Measurements from ENCODE around the gene EIF2AK3. TPM values are rescaled to one million over a fixed set of nuclear protein-coding genes. Genes with fewer than 3 reads are reported as not detected.
"Not testable (repeated sequence)": the region's sequence is repeated elsewhere in the genome, so short reads cannot be mapped to it uniquely, and the experiment has no call there.

Gene EIF2AK3
- total RNA-seq, 1 experiment from 2014 or later, result 21.8 TPM

DNA sequence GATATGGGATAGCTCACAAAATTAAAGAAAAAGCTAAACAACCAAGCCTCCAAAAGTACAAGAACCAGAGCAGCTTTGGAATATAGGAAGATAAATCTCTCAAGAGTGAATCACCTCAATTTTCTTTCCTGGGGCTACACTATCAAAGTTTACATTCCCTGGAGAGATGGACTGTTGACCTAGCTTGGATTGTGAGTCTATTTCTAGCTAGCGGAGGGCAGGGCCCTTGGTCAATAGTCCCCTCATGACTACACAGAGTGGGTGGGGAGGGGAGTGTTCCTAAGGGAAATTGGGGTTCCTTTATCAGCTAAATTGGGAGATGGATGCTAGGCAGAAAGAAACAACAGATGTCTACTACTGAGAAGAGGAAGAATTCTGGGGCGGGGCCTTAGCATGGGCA is 29.9 kb upstream of the EIF2AK3 start:
- Mint-ChIP-seq H3K27ac (ENCODE audit: low read depth, unreplicated experiment) (peak overlapping the region; percentile 79), H3K27me3 (ENCODE audit: insufficient read depth, unreplicated experiment) (no peaks in the 10 kb centered on the region), H3K36me3 (ENCODE audit: insufficient read depth, unreplicated experiment) (no peaks in the 10 kb centered on the region), H3K4me3 (ENCODE audit: unreplicated experiment) (no peak overlapping the region), H3K9me3 (ENCODE audit: unreplicated experiment) (no peaks in the 10 kb centered on the region), H3K4me1 (ENCODE audit: insufficient read depth, unreplicated experiment) (peaks cover 21% of the 10 kb centered on the region)
- POLR2A ChIA-PET, result interaction anchor here (1.0 to 4.3 kb wide), 5 partner anchors 12 to 48 kb away, joined by 3 to 53 read pairs (median 8); partner anchors contain the start of gene EIF2AK3
- no TSS peak for BruUV-seq (replicated peaks)
- CTCF ChIA-PET, result interaction anchor here (0.7 to 6.4 kb wide), 9 partner anchors 8 to 66 kb away, joined by 3 to 54 read pairs (median 3); no protein-coding TSS in a partner anchor
- intact Hi-C loops (cut with micrococcal nuclease), result no loop called here
- DNase-seq (ENCODE audit: unreplicated experiment), result no peak
- TF ChIP-seq, protein P1, sequence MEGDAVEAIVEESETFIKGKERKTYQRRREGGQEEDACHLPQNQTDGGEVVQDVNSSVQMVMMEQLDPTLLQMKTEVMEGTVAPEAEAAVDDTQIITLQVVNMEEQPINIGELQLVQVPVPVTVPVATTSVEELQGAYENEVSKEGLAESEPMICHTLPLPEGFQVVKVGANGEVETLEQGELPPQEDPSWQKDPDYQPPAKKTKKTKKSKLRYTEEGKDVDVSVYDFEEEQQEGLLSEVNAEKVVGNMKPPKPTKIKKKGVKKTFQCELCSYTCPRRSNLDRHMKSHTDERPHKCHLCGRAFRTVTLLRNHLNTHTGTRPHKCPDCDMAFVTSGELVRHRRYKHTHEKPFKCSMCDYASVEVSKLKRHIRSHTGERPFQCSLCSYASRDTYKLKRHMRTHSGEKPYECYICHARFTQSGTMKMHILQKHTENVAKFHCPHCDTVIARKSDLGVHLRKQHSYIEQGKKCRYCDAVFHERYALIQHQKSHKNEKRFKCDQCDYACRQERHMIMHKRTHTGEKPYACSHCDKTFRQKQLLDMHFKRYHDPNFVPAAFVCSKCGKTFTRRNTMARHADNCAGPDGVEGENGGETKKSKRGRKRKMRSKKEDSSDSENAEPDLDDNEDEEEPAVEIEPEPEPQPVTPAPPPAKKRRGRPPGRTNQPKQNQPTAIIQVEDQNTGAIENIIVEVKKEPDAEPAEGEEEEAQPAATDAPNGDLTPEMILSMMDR (IDR thresholded peaks at IDR 0.05; ENCODE audit: unreplicated experiment), result no peak

GRCh38 chr2:88656690-88657089 is 29.4 kb upstream of the EIF2AK3 start:
- no peaks in the 10 kb centered on the region for H3K9me3 Mint-ChIP-seq (ENCODE audit: unreplicated experiment)
- no peak overlapping the region for H3K4me3 Mint-ChIP-seq (ENCODE audit: unreplicated experiment)
- no peaks in the 10 kb centered on the region for H3K36me3 Mint-ChIP-seq (ENCODE audit: insufficient read depth, unreplicated experiment)
- intact Hi-C loops (cut with micrococcal nuclease), result no loop called here
- no peak for DNase-seq (ENCODE audit: unreplicated experiment)
- BruUV-seq (replicated peaks), result no TSS peak
- ChIA-PET CTCF (interaction anchor here (0.7 to 6.4 kb wide), 7 partner anchors 12 to 65 kb away, joined by 3 to 54 read pairs (median 5); no protein-coding TSS in a partner anchor), POLR2A (interaction anchor here (1.0 to 4.3 kb wide), 4 partner anchors 16 to 48 kb away, joined by 3 to 53 read pairs (median 16); partner anchors contain the start of gene EIF2AK3)
- peaks cover 21% of the 10 kb centered on the region for H3K4me1 Mint-ChIP-seq (ENCODE audit: insufficient read depth, unreplicated experiment)
- H3K27ac Mint-ChIP-seq (ENCODE audit: low read depth, unreplicated experiment), result peak overlapping the region; percentile 79
- no peaks in the 10 kb centered on the region for H3K27me3 Mint-ChIP-seq (ENCODE audit: insufficient read depth, unreplicated experiment)
- TF ChIP-seq, protein P1 (IDR thresholded peaks at IDR 0.05; ENCODE audit: unreplicated experiment), result no peak

GRCh38 chr2:88654714-88655113 is 27.4 kb upstream of the EIF2AK3 start:
- no peaks in the 10 kb centered on the region for H3K27me3 Mint-ChIP-seq (ENCODE audit: insufficient read depth, unreplicated experiment)
- POLR2A ChIA-PET, result no interaction called here
- no TSS peak for BruUV-seq (replicated peaks)
- intact Hi-C loops (cut with micrococcal nuclease), result no loop called here
- CTCF ChIA-PET, result interaction anchor here (3.2 kb wide), 1 partner anchor 16 kb away, joined by 25 read pairs; no protein-coding TSS in a partner anchor
- TF ChIP-seq, protein P1 (IDR thresholded peaks at IDR 0.05; ENCODE audit: unreplicated experiment), result no peak
- no peak overlapping the region for H3K4me3 Mint-ChIP-seq (ENCODE audit: unreplicated experiment)
- H3K36me3 Mint-ChIP-seq (ENCODE audit: insufficient read depth, unreplicated experiment), result no peaks in the 10 kb centered on the region
- no peaks in the 10 kb centered on the region for H3K9me3 Mint-ChIP-seq (ENCODE audit: unreplicated experiment)
- no peak overlapping the region for H3K27ac Mint-ChIP-seq (ENCODE audit: low read depth, unreplicated experiment)
- no peak for DNase-seq (ENCODE audit: unreplicated experiment)
- peaks cover 20% of the 10 kb centered on the region for H3K4me1 Mint-ChIP-seq (ENCODE audit: insufficient read depth, unreplicated experiment)

DNA sequence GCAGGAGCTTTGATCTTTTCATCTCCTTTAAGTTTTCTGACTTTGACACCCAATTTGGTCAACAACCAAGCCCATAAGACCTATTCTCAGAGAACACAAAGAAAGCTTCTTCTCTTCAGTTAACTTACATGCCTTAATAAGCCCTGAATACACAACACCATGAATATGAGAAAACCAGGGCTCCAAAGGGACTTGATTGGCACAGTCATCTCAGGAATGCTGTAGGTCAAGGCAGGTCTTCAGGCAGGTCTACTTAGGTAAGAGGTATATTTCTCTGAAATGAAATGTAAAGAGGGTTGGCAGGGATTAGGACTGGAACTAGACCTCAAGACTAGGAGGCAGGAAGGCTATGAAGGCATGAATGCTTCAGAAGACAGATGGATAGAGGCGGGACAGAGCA is 24.4 kb upstream of the EIF2AK3 start:
- no peaks in the 10 kb centered on the region for H3K9me3 Mint-ChIP-seq (ENCODE audit: unreplicated experiment)
- TF ChIP-seq, protein P1 (IDR thresholded peaks at IDR 0.05; ENCODE audit: unreplicated experiment), result no peak
- no peak overlapping the region for H3K27ac Mint-ChIP-seq (ENCODE audit: low read depth, unreplicated experiment)
- CTCF ChIA-PET, result interaction anchor here (0.6 to 1.3 kb wide), 2 partner anchors 18 to 22 kb away, joined by 3 to 5 read pairs; no protein-coding TSS in a partner anchor
- H3K27me3 Mint-ChIP-seq (ENCODE audit: insufficient read depth, unreplicated experiment), result no peaks in the 10 kb centered on the region
- POLR2A ChIA-PET, result interaction anchor here (1.3 kb wide), 1 partner anchor 14 kb away, joined by 3 read pairs; no protein-coding TSS in a partner anchor
- DNase-seq (ENCODE audit: unreplicated experiment), result no peak
- no peaks in the 10 kb centered on the region for H3K4me1 Mint-ChIP-seq (ENCODE audit: insufficient read depth, unreplicated experiment)
- no peaks in the 10 kb centered on the region for H3K36me3 Mint-ChIP-seq (ENCODE audit: insufficient read depth, unreplicated experiment)
- no TSS peak for BruUV-seq (replicated peaks)
- no peak overlapping the region for H3K4me3 Mint-ChIP-seq (ENCODE audit: unreplicated experiment)
- intact Hi-C loops (cut with micrococcal nuclease), result no loop called here

- DNase-seq (ENCODE audit: unreplicated experiment); H3K9me3 Mint-ChIP-seq (ENCODE audit: unreplicated experiment); intact Hi-C loops (cut with micrococcal nuclease); BruUV-seq (replicated peaks); H3K27ac Mint-ChIP-seq (ENCODE audit: low read depth, unreplicated experiment); H3K4me1 Mint-ChIP-seq (ENCODE audit: insufficient read depth, unreplicated experiment); H3K4me3 Mint-ChIP-seq (ENCODE audit: unreplicated experiment); H3K36me3 Mint-ChIP-seq (ENCODE audit: insufficient read depth, unreplicated experiment): not testable (repeated sequence)
- ChIA-PET POLR2A (interaction anchor here (0.5 to 1.6 kb wide), 2 partner anchors 19 to 485 kb away, joined by 3 read pairs; no protein-coding TSS in a partner anchor), CTCF (interaction anchor here (0.6 to 1.3 kb wide), 3 partner anchors 23 to 34 kb away, joined by 3 to 6 read pairs (median 4); no protein-coding TSS in a partner anchor)
- peaks cover 24% of the 10 kb centered on the region for H3K27me3 Mint-ChIP-seq (ENCODE audit: insufficient read depth, unreplicated experiment)
Measured at GRCh38 chr2:88645291-88645882, 18.1 kb upstream of the EIF2AK3 start.

Data from MCF 10A (cell line).